HepG2 (cell line): Measurements from ENCODE around the gene GGA2. TPM values are rescaled to one million over a fixed set of nuclear protein-coding genes. Genes with fewer than 3 reads are reported as not detected.

Source experiments
- HMGXB4 ChIP-seq, 2 experiments: sonication (generic) in 1 of 2; formaldehyde crosslinking in 1 of 2; IDR thresholded peaks; 2 replicates each; pipeline versions ENCODE4 v1.4.0 to v1.6.1; 2018 to 2020; ENCODE audit warnings: missing genetic modification reagents in 2 of 2, borderline replicate concordance in 1 of 2, low read depth in 1 of 2, mild to moderate bottlenecking in 1 of 2, missing biosample characterization in 1 of 2
- NFE2L1 ChIP-seq: sonication (generic); formaldehyde crosslinking; IDR thresholded peaks from 2 replicates; pipeline ENCODE4 v1.4.0; 2020; ENCODE audit warnings: missing genetic modification reagents, mild to moderate bottlenecking, borderline replicate concordance
- NPAS2 ChIP-seq: sonication (generic); formaldehyde crosslinking; IDR thresholded peaks from 2 replicates; pipeline ENCODE4 v1.8.0; 2022; ENCODE audit warnings: mild to moderate bottlenecking, missing genetic modification reagents, borderline replicate concordance
- PHF8 ChIP-seq: sonication (generic); formaldehyde crosslinking; IDR thresholded peaks from 2 replicates; pipeline ENCODE4 v1.5.0; 2020; ENCODE audit warnings: missing genetic modification reagents
- RBM22 ChIP-seq: fragments of 200-400 bp; formaldehyde crosslinking; optimal IDR thresholded peaks from 2 replicates; pipeline ENCODE3; 2017; ENCODE audit warnings: mild to moderate bottlenecking, low read length, moderate library complexity
- RBM39 ChIP-seq: fragments of 200-400 bp; formaldehyde crosslinking; IDR thresholded peaks from one replicate; pipeline ENCODE4 v1.6.1; 2018; ENCODE audit warnings: antibody characterized with exemption, mild to moderate bottlenecking, low read depth, low read length; ENCODE audit not compliant: poor library complexity, severe bottlenecking
- SP1 ChIP-seq, 2 experiments: fragments of 450-650 bp in 1 of 2; sonication (generic) in 1 of 2; formaldehyde crosslinking in 1 of 2; IDR thresholded peaks; 2 replicates each; pipeline versions ENCODE4 v1.4.0 to v1.6.1; 2016 to 2020; ENCODE audit warnings: missing genetic modification reagents in 1 of 2
- STAT6 ChIP-seq: sonication (generic); formaldehyde crosslinking; IDR thresholded peaks from 2 replicates; pipeline ENCODE4 v1.4.0; 2020; ENCODE audit warnings: missing genetic modification reagents, mild to moderate bottlenecking, borderline replicate concordance
- TBX3 ChIP-seq: fragments of 450-650 bp; IDR thresholded peaks from 2 replicates; pipeline ENCODE4 v1.6.1; 2017; ENCODE audit warnings: antibody characterized with exemption, mild to moderate bottlenecking, inconsistent platforms, borderline replicate concordance
- ZNF205 ChIP-seq: IDR thresholded peaks from 2 replicates; pipeline ENCODE4 v1.6.1; 2018; ENCODE audit warnings: missing biosample characterization, missing genetic modification reagents
- ZNF407 ChIP-seq: sonication (generic); formaldehyde crosslinking; IDR thresholded peaks from one replicate; pipeline ENCODE4 v1.5.1; 2020; ENCODE audit warnings: mild to moderate bottlenecking, missing genetic modification reagents; ENCODE audit errors: not compliant biosample characterization
- ZNF549 ChIP-seq: sonication (generic); formaldehyde crosslinking; IDR thresholded peaks from 2 replicates; pipeline ENCODE4 v1.5.0; 2020; ENCODE audit warnings: missing genetic modification reagents
- ZNF605 ChIP-seq: sonication (generic); formaldehyde crosslinking; IDR thresholded peaks from 2 replicates; pipeline ENCODE4 v1.8.0; 2022; ENCODE audit warnings: mild to moderate bottlenecking, missing genetic modification reagents
- ZNF883 ChIP-seq: sonication (generic); formaldehyde crosslinking; IDR thresholded peaks from 2 replicates; pipeline ENCODE4 v1.5.1; 2020; ENCODE audit warnings: mild to moderate bottlenecking, missing genetic modification reagents; ENCODE audit errors: not compliant biosample characterization
- polyA plus RNA-seq, 8 experiments: library from polyadenylated mRNA; depleted of rRNA in 3 of 8; stranded (reverse) in 7 of 8; unstranded in 1 of 8; fragments of >200 nt; fragmentation: Illumina TruSeq in 4 of 8; extraction: Trizol in 4 of 8; gene quantifications; 2 replicates each; pipeline versions ENCODE4 v1.2.1 to v1.2.3, GENCODE V29; 2011 to 2016; ENCODE audit warnings: low read depth in 4 of 8, missing spikeins in 1 of 8, mixed read lengths in 1 of 8; ENCODE audit not compliant: insufficient read depth in 1 of 8
- total RNA-seq, 5 experiments: library from RNA; depleted of rRNA; stranded (reverse); fragments of >200 nt; fragmentation: Illumina TruSeq; extraction: Trizol; gene quantifications; 2 replicates each; pipeline ENCODE4 v1.2.3, GENCODE V29; 2016; ENCODE audit warnings: low read depth in 1 of 5

GGA2 gene
- total and polyA plus RNA-seq, 2 of the 13 experiments (the other 11 are each of a cell fraction or from before 2014, with no cell fraction given): 51.5 to 69.8 TPM

GRCh38 chr16:23539984-23540816 is 29.9 kb upstream of the GGA2 start (continued):
- no peak for TF ChIP-seq ZNF407 (CRISPR knock-in tag)
- TF ChIP-seq RBM22: no peak
- TF ChIP-seq ZNF883 (CRISPR knock-in tag): peak; percentile 26
- TF ChIP-seq ZNF205 (CRISPR knock-in tag): 0 out of 2 replicates have a peak, but pooled peaks have one; percentile 65
- TF ChIP-seq HMGXB4 (CRISPR knock-in tag; IDR thresholded peaks at IDR 0.05; ENCODE audit: borderline replicate concordance in 1 of 2, low read depth in 1 of 2): peak; percentile 52 to 84; a peak in 2 of 4 replicates
- no peak for TF ChIP-seq SP1 (IDR thresholded peaks at IDR 0.05)
- TF ChIP-seq SP1 (CRISPR knock-in tag; IDR thresholded peaks at IDR 0.05): peak; percentile 50; the same call in 1 of the 2 replicates
- TF ChIP-seq ZNF549 (CRISPR knock-in tag): no peak
- peak; percentile 81 for TF ChIP-seq ZNF605 (CRISPR knock-in tag)
- no peak for TF ChIP-seq NFE2L1 (CRISPR knock-in tag)
- no peak for TF ChIP-seq NPAS2 (CRISPR knock-in tag)
- TF ChIP-seq PHF8 (CRISPR knock-in tag): peak; percentile 43; the same call in 1 of the 2 replicates
- no peak for TF ChIP-seq RBM39
- TF ChIP-seq TBX3: peak; percentile 98
- TF ChIP-seq STAT6 (CRISPR knock-in tag): peak; percentile 99
